ENCODE results near the gene GARIN1A.
"Not testable (repeated sequence)": the region's sequence is repeated elsewhere in the genome, so short reads cannot be mapped to it uniquely, and the experiment has no call there.

GARIN1A gene

DNA sequence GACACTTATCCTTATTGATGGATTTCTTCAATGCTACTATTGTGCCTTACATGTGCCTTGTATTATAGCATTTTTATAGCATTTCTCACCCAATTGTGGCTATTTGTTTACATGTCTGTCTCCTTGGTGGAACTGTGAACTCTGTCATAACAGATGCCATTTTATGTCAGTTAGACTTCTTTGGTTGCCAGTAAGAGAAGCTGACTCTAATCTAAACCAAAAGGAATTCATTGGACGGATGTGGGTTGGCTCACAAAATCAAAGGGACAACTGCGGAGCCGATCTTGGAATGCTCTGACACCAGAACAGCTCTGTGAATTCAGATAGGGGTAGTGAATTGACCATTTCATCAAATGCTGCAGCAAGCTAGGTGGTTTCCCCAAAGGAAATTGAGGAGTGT is 15.0 kb downstream of the GARIN1A start:
- no peak for DNase-seq

DNA sequence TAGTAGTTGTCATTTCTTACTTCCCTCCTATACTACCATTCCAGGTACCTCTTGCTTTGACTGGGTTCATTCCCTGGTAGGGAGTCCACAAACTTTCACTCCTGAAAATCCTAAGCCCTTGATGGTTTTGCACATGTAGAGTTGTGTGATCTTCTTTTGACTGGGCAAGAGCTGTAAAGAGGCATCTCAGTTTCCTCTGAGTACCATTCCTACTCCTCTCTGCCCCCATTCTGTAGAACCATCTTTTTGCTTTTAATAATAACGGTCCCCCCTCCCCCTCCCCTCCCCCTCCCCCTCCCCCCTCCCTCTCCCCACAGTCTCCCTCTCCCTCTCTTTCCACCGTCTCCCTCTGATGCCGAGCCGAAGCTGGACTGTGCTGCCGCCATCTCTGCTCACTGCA is 16.4 kb downstream of the GARIN1A start:
- DNase-seq = no peak

DNA sequence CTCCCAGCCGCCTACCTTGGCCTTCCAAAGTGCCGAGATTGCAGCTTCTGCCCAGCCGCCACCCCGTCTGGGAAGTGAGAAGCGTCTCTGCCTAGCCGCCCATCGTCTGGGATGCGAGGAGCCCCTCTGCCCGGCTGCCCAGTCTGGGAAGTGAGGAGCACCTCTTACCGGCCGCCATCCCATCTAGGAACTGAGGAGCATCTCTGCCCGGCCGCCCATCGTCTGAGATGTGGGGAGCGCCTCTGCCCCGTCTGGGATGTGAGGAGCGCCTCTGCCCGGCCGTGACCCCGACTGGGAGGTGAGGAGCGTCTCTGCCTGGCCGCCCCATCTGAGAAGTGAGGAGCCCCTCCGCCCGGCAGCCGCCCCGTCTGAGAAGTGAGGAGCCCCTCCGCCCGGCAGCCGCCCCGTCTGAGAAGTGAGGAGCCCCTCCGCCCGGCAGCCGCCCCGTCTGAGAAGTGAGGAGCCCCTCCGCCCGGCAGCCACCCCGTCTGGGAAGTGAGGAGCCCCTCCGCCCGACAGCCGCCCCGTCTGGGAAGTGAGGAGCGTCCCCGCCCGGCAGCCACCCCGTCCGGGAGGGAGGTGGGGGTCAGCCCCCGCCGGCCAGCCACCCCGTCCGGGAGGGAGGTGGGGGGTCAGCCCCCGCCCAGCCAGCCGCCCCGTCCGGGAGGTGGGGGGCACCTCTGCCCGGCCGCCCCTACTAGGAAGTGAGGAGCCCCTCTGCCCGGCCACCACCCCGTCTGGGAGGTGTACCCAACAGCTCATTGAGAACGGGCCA is 17.3 kb downstream of the GARIN1A start:
- DNase-seq = not testable (repeated sequence)

DNA sequence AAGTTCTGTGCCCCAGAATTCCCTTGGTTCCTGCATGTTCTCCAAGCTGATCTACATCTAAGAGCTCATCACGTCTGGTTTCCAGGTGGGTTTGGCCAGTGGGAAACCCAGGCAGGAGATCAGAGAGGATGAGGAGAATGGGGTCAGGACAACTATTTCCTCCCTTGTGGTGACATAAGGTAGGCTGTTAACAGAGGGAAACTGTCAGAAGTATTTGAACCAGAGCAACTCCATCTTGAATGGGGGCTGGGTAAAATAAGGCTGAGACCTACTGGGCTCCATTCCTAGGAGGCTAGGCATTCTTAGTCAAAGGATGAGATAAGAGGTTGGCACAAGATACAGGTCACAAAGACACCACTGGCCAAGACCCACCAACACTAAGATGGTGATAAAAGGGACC is 19.1 kb downstream of the GARIN1A start:
- no peak for DNase-seq

DNA sequence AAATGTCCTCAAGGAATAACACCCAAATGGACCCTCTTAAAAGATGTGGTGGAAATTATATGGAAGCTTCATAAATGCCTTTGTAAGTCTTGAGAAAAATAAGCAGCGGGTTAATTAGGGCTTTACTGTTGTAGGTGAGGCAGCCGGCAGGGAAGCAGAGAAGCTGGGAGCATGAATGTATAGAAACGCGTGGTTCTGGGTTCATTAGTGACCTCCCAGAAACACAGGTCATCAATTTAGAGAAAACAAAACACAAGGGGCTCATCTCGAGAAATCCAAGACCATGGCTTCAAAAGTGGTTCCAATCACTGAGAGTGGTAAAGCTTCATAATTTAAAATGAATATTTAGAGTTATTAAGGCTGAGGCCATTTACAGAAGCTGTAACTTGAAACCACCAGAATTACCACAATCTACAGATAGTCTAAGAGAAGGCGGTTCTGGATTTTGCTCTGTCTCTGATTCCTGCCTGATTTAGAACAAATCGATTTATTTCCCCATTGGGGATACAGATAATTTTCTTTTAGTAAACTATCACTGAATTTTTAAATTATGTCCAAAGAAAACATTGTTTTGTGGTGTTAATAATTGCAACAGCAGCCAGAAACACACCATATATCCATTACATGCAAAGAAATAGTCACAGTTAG is 20.7 kb downstream of the GARIN1A start:
- no peak for DNase-seq

DNA sequence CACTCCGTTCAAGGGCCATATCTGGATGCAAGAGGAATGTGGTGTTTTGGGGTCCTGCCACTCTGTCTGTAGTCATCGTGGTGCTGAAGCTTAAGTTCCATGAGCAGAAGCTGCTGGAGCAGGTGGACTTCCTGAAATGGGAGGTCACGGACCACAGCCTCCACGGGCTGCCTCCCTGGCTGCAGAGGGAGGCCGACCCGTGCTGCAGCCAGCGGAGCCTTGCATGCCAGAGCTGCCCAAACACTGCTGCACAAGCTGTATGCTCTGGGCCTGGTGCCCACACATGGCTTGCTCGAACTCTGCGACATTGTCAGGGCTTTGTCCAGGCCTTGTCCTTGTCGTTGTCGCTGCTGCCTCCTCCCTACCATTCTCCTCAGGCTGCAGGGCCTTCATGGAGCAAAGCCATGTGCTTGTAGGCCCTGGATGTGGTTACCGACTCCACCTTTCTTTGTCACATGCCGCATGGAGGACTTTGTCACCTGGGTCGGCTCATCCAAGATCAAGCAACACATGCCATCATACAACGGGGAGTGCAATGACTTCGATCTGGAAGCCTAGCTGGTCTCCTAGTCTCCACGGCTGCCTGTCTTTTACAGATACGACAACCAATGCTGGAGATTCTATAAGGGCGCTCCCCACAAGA is 21.4 kb downstream of the GARIN1A start:
- no peak for DNase-seq

DNA sequence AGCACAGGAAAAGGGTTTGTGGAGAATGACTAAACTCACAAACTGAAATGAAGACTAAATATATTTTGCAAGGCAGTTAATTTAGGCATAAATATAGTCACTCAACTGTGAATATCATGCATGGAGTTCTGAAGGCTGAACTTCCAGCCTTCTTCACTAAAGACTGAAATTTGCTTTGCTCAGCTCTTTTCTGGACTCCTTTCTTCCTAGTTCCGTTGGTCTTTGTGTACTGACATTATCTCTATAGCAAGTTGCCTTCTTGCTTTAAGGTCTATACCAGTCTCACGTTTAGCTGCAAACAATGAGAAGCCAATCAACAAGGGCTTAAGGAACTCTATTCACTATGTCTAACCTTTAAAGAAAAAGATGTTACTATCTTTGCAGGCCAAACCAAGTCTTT is 22.6 kb downstream of the GARIN1A start:
- DNase-seq = no peak

DNA sequence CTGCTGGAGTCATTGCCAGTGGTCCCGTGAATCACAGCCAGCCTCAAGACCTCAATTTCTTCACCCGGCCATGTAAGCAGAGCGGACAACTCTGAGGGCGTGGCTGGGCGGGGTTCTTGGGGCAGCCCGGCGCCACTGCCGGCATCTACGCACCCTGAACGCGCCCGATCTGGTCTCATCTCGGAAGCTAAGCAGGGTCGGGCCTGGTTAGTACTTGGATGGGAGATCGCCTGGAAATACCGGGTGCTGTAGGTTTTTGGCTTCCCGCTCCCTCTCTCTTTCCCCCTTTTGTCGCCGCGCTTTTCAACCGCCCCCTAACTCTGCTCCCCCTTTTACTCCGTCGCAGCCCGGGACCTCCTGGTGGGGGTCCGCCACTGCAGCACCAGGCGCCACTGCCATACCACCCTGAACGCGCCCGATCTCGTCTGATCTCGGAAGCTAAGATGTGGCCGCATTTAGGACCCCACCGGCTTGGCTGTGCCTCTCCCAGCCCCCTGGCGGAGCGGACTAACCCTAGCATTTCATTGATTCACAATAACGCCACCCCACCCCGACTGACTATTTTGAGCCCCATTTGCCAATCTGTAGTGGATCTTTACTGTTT is 25.3 kb downstream of the GARIN1A start:
- DNase-seq = peak; percentile 82

DNA sequence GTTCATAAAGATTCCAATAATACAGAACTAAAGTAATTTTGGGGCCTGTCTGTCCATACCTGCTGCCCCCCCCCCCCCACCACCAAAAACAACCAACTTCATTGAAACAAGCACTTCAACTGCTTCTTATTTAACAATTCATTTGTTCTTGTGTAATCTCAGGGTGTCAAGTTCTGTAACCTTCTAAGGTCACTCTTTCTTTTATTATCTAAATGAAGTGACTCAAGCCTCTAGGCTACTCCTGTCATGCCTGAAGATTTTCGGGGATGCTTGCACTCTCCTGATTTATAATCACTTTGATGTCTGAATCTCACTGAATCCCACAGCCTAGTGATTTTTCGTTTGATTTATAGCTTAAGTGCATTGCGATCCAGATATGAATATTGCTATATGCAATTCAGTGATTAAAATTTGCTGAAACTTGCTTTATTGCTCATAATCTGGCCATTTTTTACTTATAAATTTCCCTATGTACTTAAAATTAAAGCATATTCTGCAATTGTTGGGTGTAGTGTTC is 27.2 kb downstream of the GARIN1A start:
- no peak for DNase-seq

DNA sequence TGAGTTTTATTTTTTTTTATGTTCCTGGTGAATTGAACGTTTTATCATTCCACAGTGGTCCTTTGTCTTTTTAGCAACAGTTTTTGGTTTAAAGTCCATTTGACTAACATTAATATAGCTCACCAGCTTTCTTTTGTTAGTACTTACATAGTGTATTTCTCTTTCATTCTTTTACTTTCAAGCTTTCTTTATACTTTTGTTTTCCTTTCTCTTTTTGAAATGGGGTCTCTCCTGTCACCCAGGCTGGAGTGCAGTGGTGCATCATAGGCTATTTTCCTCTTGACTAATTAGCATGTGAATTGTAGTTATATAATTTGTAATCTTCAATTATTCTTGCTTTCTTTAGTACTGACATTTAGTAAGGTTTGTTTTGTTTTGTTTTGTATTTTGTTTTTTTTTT is 27.8 kb downstream of the GARIN1A start:
- no peak for DNase-seq

DNA sequence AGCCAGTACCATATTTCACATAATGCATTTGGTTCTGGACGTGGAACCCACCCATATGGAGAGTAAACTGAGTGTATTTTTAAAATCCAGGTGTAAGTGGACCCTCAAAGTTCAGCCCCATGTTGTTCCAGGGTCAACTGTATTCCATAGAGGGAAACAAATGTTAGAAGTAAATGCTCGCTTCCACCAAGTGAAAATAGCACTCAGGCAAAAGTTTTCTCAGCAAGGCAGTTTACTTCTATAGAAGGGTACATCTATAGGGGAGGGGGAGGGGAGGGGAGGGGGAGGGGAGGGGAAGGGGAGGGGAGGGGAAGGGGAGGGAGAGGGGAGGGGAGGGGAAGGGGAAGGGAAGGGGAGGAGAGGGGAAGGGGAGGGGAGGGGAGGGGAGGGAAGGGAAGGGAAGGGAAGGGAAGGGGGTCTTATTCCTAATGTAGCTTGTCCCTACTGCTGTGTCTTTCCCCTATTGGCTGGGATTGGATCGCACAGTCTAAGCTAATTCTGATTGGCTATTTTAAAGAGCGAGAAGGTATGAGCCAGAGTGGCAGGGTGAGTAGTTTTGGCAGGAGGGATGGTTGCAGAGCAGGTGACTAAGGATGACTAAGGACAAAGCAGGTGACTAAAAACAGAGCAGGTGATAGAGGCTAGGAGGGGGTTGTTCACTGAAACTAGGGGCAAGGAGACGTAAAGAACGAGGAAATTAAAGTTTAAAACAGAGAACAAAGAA is 29.1 kb downstream of the GARIN1A start:
- no peak for DNase-seq

DNA sequence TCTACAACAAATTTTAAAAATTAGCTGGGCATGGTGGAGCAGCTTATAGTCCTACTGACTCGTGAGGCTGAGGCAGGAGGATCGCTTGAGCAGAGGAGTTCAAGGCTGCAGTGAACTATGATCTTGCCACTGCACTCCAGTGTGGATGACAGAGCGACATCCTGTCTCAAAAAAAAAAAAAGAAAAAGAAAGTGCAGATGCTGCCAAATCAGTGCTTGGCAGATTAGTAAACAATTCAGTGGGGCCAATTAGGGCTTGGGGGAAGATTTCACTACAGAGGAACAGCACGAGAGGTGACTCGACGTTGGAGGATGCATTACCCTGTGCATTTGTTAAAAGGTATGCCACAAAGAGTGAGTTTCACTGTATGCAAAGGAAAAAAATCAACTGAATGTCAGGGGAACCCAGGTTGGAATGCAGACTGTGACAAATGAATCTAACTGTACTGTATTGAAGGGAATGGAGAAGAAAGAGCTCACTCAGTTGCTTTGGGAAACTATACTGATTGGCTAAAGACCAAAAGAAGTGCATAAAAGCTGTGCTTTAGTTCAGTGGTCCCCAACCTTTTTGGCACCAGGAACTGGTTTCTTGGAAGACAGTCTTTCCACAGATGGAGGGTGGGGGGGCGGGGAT is 31.6 kb downstream of the GARIN1A start:
- DNase-seq = no peak

DNA sequence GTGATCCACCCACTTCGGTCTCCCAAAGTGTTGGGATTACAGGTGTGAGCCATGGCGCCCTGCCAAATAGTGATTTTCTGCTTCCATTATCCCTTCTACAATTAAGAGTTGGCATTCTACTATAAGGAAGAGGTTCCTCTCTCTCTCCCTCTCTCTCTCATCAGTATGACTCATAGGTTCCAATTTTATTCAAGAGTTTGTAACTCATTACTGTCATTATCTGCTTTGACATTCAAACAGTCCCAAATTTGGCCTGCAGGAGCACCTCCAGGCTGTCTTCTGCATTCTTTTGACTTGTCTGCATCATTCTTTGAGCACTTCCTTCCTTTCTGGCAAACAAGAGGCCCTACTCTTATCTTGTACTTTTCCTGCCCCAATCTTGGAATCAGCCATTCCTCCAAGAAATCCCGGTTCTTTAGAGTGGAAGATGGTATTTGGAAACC is 33.8 kb downstream of the GARIN1A start:
- DNase-seq = no peak

DNA sequence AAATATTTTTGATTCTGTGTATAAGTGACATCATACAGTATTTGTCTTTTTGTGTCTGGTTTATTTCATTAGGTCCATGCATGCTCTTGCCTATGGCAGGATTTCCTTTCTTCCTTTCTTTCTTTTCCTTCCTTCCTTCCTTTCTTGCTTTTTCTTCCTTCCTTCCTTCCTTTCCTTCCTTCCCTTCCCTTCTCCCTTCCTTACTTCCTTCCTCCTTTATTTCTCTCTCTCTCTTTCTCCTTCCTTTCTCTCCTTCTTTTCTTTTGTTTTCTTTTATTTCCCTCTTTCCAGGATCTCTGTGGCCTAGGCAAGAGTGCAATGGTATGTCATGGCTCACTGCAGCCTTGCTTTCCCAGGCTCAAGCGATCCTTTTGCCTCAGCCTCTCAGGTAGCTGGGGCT is 35.7 kb downstream of the GARIN1A start:
- no peak for DNase-seq

DNA sequence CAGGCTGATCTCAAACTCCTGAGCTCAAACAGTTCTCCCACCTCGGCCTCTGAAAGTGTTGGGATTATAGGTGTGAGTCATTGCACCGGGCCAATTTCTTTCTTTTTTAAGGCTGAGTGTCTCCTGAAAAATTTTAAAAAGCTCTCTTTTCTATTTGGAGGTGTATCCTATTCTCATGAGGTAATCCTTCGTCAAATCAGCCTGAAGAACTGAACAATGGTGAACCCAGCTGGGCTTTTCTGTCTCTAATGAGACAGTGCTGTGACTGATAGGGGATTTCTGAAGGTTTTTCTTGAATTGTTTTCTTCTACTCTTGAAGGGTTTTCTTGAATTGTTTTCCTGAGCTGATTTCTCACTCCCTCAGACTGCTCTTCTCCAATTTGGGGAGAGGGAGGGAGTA is 36.1 kb downstream of the GARIN1A start:
- DNase-seq = no peak

DNA sequence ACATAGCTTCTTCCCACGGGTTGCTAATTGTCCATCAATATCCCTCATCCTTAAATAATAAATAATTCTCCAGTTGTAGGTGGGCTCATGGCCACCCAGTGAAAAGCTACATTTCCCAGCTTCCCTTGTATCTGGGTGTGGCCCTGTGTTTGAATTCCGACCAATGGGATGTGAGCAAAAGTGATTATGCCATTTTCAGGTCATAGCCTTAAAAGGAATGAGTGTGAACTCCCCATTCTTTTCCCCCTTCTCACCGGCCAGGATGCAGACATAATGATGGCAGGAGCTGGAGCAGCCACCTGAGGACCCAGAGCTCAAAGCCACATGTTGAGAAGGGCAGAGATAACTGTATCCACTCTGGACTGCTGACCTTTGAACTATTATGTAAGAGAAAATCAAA is 36.7 kb downstream of the GARIN1A start:
- no peak for DNase-seq

DNA sequence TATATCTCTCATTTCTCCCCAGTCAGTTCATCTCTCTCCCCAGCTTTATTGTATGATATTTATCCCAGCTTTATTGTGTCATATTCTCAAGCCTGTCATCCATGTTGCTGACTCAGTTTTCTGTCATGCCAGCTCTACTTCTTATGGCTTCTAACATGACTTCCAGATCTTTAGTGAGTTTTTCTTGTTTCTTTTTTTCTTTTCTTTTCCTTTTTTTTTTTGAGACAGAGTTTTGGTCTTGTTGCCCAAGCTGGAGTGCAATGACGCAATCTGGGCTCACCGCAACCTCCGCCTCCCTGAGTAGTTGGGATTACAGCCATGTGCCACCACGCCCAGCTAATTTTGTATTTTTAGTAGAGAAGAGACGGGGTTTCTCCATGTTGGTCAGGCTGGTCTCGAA is 38.4 kb downstream of the GARIN1A start:
- no peak for DNase-seq

DNA sequence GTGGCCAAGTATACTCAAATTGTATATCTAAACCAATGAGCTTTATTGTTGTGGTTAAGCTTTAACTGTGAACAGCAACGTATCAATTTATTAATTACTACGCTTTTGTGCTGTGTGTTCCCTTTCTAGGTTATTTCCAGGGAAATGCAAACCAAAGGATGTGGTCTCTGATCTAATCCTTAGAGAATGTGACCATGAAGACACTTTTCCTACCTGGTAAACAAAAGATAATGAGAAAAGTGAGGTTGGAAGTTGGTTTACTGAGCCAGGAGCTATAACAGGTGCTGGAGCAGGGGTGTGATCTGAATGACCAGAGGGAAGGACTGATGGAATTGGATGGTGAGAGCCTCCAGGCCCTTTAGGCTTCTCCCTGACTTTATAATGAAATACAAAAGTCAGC is 41.7 kb downstream of the GARIN1A start:
- no peak for DNase-seq

DNA sequence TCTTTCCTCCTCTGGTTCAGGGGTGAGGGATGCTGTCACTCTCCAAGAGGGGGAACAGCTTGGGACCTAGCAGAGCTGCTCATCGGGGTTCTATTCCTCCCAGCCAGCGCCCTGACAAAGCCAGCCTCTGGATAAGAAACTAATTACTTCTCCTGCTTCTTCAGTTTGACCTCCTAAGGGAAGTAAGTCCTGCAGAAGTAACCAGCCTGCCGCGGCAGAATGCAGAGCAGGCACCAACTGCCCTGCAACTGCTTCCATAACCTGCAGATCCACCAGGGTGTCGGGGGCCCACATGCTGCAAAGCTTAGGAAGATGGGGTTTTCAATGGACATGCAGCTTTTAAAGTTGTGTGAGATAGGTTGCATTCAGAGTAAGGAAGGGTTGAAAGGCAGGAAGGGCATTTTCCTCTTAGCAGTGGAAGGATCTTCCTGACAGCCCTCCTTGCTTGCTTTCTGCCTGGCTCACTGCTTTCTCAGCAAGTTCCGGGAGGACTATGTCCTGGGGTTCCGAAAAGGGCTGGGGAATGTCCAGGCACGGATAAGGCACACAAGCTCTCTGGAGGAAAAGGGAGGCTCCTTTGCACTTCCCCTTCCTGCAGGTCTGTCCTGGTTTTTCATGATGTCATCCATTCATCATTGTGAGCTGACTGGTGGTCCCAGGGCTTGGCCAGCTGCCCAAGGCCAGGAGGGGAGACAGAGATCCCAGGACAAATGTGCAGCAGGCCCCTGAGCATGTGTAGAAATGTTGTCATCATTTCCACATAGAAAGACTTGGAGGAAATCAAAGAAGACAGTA is 42.8 kb downstream of the GARIN1A start:
- DNase-seq = no peak

DNA sequence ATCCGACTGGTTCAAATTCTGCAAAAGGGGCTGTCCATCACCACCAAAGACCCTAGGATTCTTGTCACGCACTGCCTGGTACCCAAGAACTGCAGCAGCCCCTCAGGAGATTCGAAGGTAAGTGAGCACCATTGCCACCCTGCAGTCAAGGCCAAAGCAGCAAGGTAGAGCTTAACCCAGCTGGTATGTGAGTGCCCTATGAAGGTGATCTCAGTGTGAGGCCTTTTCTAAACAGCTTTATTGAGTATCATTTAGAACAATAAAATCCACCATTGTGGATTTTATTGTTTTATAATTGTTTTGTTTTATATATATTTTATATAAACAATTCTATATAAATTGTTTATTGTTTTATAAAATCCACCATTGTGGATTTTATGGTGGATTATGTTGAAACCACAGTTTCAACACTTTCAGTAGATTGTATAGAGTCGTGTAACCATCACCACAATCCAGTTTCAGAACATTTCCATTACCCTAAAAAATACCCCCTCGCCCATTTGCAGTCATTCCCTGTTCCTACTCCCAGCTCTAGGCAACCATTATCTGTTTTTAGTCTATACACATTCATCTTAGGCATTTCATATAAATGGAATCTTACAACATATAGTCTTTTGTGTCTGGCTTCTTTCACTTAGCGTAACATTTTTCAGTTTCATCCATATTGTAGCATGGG is 47.0 kb downstream of the GARIN1A start:
- no peak for DNase-seq

DNA sequence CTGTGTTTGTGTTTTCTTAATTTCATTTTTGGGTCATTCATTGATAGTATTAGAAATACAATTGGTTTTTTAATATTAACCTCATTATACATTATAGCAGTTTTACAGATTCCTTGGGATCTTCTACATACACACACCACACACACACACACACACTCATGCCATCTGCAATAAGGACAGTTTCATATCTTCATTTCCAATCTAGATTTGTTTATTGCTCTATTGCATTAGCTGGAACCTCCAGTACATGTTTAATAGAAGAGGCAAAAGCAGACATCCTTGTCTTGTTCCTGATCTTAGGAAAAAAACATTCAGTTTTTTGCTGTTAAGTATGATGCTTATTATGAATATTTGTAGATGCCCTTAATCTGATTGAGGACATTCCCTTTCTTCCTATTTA is 49.3 kb downstream of the GARIN1A start:
- no peak for DNase-seq
